Activated CD4-positive, CD25-positive, alpha-beta regulatory T cell (primary cell): ENCODE data around the gene SAYSD1.

Source experiments
- DNase-seq, 4 experiments: peaks; one replicate each; lab custom pipeline; 2025; lab: John Stamatoyannopoulos, UW

The SAYSD1 gene

DNA sequence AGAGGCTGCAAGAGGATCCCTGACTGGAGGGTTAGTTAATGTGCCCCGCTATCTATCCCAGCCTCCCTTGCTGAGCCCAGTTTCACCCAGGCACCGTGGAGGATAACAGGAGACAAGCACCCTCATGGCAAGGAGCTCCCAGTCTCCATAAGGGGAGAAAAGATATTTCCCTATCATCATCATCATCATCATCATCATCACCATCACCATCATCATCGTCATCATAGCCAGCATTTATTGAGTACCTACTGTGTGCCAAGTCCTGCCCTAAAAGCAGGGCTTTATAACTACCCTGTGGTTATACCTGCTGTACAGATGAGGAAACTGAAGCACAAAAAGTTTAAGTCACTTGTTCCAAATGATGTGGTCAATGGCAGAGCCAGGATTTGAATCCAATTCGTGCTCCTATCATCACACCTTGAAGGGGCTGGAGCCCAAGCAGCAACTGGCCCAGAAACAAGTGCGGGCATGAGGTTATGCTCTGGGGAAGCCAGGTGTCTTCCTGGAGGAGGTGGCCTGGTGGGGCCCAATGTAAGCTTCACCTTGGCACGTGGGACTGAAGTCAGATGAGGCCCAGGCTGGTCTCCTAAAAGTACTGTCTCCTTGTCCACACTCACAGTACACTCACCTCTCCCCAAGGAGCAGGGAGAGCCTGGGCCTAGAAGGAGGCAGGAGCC lies 56.4 kb downstream of the SAYSD1 start:
- DNase-seq: no peak

DNA sequence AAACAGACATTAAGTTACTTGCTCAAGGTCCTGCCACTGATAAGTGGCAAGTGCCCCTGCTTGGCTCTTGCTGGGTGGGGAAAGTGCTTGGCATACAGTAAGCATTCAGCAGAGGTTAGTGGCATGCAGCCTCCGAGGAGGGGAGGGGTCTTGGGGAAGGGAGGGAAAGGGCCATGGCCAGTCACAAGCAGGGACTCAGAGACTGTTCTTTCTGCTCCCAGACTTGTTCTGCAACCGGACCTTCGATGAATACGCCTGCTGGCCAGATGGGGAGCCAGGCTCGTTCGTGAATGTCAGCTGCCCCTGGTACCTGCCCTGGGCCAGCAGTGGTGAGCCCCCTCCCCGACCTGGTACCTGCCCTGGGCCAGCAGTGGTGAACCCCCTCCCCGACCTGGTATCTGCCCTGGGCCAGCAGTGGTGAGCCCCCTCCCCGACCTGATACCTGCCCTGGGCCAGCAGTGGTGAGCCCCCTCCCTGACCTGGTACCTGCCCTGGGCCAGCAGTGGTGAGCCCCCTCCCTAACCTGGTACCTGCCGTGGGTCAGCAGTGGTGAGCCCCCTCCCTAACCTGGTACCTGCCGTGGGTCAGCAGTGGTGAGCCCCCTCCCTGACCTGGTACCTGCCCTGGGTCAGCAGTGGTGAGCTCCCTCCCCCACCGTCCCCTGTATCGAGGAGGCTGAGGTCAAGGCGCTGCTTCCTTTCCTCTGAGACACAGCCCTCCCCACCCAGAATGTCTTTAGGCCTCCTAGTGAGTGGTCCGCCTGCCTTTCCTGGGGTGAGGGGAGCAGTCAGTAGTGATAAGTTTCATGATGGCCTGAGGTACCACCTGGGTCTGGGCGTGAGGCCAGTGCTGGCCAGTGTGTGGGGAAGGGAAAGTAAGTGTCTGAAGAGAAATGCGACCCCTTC lies 57.5 kb downstream of the SAYSD1 start:
- no peak for DNase-seq

DNA sequence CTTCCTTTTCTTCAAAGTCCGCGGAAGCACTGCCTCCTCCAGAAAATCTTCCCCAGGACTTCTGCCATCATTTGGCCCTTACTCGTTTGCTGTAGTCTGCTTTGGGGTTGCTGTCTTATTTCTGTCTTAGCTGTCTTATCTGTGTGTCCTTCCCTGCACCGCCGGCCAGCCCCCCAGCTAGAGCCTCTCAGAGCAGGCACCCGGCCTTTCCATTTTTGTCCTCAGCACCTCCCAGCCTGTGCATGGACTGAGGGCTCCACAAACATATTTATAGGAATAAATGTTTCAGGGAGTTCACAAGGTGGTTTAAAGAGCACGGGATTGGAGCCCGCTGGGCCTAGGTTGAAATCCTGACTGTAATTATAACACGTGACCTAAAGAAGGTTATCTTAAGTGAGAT lies 58.3 kb downstream of the SAYSD1 start:
- DNase-seq: no peak

DNA sequence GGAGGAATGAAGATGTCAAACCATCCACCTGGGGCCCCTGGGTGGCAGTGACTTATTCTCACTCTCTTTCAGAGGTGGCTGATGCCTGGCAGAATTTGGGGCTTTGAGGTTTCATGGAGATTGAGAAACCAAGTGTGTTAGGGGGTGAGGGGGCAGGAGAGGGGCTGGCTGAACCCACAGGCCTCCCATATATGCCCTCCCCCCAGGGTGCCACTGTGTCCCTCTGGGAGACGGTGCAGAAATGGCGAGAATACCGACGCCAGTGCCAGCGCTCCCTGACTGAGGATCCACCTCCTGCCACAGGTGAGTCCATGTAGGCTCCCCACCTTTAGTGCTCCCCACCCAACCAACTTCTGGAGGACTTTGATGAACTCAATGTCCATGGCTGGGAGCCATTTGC lies 58.8 kb downstream of the SAYSD1 start:
- no peak for DNase-seq

DNA sequence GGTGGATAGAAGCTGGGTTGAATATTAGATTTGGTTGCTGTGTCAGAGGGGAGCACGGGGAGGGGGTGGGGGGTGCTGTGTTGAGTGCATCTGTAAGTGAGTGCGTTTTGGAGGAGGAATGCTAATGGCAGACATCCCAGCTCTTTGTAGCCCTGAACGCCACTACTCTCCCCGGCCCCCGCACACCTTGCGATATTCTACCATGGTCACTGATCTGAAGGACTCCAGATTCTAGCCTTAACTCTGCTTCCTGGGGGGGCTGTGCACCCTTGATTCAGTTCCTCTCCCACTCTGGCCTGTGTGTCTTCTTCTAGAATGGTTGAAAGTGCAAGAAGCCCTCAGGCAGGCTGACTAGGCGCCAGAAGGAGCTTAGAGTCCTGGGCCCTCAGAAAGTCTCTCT lies 59.3 kb downstream of the SAYSD1 start:
- no peak for DNase-seq

DNA sequence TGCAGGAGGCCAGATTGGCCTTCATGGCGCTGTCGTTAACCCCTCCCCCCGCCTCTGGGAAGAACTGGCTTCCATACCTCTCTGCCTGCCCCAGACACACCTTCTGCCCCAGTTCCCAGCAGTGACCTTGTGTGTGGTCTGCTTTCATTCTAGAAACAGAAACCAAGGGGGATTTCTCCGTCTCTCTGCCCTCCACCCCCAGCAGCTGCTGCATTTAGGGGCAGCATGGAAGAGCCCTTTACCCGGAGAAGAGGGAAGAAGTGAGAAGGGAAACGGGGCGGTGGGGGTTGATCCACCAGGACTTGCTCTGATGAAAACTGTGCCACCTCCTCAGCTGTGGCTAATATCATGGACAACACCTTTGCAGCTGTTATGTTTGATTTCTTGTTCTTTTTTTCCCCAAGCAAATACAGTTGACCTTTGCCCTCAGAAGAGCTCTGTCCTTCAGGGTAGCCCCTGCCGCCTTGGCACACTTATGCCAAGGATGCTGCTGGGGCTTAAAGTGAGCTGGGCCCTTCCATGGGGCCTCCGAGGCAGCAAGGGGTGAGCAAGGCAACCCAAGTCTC lies 60.3 kb downstream of the SAYSD1 start:
- DNase-seq: no peak
